GM12874 (cell line): ENCODE data around the gene SRGAP1.

Experiments used
- CTCF ChIP-seq: IDR thresholded peaks from 2 replicates; pipeline ENCODE4 v1.5.1; 2011; ENCODE audit warnings: low read depth, mild to moderate bottlenecking, control low read depth, low read length, moderate library complexity; ENCODE audit not compliant: insufficient read depth

Gene SRGAP1

GRCh38 chr12:63846238-63846967 is 1.9 kb downstream of the SRGAP1 start:
- no peak for TF ChIP-seq CTCF

DNA sequence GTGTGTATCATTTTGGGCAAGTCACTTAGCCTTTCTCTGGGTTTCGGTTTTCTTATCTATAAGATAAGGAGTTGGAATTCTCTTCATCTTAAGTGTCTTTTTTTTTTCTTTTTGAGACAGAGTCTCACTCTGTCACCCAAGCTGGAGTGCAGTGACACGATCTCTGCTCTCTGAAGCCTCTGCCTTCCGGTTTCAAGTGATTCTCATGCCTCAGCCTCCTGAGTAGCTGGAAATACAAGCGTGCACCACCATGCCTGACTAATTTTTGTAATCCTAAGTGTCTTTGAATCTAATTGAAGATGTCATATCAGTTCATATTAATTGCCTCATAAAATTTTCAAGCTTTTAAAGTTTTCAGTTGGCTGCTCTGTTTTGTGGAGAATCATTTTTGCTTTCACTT is 4.0 kb downstream of the SRGAP1 start:
- no peak for TF ChIP-seq CTCF

DNA sequence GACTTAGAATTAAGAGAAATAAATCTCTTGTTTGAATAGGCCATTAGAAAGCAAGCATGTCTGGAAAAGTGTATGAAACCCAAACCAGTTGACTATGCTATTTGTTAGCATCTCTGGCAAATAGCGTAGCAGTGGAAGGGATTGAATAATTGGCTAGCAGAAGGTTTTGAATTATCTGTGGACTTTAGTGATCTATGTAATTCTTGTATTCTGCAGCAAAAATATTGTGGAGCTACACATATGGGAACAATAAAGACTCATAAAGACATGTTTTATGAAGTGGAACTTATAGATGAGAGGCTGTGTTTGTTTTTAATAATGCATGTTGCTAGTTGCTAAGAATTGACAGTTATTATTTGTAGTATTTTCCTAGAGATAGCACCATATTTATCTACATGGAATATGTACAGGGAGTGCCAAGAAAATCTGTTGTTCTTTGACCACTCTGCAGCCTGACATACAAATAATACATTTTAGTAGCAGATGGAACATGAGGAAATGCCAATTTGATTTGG is 4.7 kb downstream of the SRGAP1 start:
- TF ChIP-seq CTCF: no peak

- TF ChIP-seq CTCF: no peak
Observed at GRCh38 chr12:63849641-63850040, 5.1 kb downstream of the SRGAP1 start.

GRCh38 chr12:63853978-63854377 is 9.5 kb downstream of the SRGAP1 start:
- TF ChIP-seq CTCF: no peak

- TF ChIP-seq CTCF: no peak
Observed at GRCh38 chr12:63855299-63855698, 10.8 kb downstream of the SRGAP1 start.

GRCh38 chr12:63857771-63858670 is 13.5 kb downstream of the SRGAP1 start:
- TF ChIP-seq CTCF: no peak
